GM18867 (cell line): ENCODE results near the gene TRIO.
A peak's percentile ranks its signal among the peaks of the same experiment; 100 is the strongest.

Source experiments
- ATAC-seq: cut with Tn5 transposase; IDR thresholded peaks from one replicate; pipeline ENCODE4 v1.9.1; 2021; ENCODE audit warnings: mild to moderate bottlenecking, moderate library complexity; ENCODE audit not compliant: unreplicated experiment

The TRIO gene

DNA sequence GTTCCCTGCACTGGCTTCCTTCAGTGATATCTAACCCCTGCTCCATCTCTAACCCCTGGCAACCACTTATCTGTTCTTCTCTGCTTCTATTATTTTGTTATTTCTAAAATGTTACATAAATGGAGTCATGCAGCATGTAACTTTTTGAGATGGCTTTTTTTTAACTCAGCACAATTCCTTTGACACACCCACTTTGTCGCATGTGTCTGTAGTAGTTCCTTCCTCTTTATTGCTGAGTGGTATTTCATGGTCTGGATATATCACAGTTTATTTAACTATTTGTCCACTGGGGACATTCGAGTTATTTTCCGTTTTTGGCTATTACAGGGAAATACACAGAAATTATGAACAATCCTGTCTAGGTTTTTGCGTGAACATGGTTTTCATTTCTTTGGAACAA lies 200.2 kb downstream of the TRIO start:
- no peak for ATAC-seq

DNA sequence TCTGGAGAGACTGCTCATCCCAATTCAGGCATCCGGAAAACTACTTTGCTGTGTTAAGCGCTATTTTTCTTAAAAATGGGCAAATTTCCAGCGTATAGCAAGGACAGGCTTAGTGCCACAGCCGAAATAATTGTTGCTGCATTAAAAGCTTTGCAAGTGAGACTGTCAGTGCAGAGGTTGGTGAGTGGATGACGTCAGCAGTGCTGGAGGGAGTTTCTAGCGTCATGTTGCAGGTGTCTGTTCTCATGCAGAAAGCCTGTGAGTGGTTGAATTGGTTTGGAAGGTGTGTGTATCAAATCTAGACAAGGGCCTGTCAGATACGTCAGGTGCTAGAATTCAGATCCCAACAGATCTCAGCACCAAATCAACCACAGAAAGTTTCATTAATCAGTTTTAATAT lies 204.4 kb downstream of the TRIO start:
- no peak for ATAC-seq

GRCh38 chr5:14348142-14348541 lies 205.0 kb downstream of the TRIO start:
- no peak for ATAC-seq

DNA sequence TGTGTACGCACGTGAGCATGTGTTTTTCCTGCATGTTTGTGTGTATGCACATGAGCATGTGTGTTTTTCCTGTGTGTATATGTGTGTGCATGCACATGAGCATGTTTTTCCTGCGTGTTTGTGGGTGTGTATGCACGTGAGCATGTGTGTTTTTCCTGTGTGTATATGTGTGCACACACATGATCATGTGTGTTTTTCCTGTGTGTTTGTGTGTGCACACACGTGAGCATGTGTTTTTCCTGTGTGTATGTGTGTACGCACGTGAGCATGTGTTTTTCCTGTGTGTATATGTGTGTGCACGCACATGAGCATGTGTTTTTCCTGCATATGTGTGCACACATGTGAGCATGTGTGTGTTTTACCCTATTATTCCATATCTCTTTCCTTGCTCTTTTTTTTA lies 205.9 kb downstream of the TRIO start:
- no peak for ATAC-seq

GRCh38 chr5:14351086-14351661 lies 208.0 kb downstream of the TRIO start:
- no peak for ATAC-seq

- peak; percentile 87 for ATAC-seq
Measured at GRCh38 chr5:14351845-14352712, 208.9 kb downstream of the TRIO start.

DNA sequence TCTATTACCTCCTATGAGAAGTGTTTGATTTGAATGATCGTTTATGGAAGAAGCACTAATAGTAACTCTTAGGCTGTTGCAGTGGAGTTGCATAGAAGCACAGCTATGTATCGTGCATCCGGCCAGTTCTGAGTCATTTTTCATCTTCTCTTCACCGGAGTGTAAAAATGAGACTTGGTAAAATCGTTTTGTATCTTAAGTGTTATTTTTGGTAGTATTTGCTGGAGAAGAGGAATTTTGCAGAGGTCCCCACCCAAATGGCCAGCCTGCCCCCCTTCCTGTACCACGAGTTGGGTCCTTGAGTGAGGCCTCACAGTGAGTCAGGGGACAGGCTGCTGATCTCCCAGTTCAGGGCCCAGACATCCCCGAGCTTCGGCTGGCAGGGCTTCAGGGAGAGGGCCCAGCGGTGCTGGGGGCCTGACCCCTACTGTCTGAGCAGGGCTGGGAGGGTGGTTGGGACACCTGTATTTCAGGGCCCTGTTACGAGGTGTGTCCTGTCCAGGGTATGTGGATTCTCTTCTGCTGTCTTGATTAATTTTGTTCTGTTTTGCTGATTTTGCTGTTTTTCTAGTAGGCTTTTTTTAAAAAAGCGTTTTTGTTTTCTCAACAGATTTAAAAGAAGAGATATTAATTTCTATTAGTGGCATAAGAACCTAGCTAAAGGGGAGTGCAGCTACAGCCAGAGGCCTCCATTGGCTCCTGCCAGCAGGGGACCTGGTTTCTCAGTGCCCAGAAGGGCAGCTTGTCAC lies 210.8 kb downstream of the TRIO start:
- ATAC-seq: no peak

- ATAC-seq: no peak
Measured at GRCh38 chr5:14355391-14355790, 212.2 kb downstream of the TRIO start.

GRCh38 chr5:14356305-14356704 lies 213.2 kb downstream of the TRIO start:
- peak; percentile 34 for ATAC-seq

DNA sequence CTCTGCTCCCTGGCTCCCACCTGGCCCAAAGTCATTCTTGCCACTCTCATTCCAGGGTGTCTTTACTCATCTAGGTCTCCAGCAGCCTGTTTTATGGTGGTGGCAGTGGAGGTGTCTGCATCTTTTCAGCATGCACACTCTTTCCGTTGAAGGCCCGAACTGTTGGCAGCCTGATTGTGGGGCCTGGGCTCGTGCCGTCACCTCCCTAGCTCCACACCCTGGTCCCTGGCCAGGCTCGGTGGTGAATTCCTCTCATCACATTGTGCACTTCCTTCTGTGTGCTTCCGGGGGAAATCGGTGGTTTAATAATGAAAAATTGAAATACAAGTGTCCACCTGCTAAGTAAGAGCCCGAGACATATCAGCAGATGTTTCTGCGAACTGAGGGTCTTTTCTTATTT lies 214.3 kb downstream of the TRIO start:
- ATAC-seq: no peak

GRCh38 chr5:14357851-14358250 lies 214.7 kb downstream of the TRIO start:
- no peak for ATAC-seq

DNA sequence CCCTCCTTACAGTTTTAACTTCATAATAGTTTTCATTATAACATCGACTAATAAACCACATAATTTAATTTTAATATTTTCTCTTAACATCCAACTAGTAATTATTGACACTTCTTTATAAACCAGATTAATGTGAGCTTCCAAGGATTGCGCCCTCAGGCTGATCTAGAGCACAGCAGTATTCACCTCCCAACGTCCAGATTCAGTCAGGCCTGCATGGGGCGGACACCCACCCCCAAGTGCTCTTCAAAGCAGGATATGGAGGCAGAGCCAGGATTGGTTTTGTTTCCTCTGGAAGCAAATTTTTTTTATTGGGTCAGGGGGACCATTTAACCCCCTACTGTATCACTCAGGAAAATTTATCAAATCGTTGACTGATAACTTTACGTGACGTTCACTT lies 215.4 kb downstream of the TRIO start:
- no peak for ATAC-seq

DNA sequence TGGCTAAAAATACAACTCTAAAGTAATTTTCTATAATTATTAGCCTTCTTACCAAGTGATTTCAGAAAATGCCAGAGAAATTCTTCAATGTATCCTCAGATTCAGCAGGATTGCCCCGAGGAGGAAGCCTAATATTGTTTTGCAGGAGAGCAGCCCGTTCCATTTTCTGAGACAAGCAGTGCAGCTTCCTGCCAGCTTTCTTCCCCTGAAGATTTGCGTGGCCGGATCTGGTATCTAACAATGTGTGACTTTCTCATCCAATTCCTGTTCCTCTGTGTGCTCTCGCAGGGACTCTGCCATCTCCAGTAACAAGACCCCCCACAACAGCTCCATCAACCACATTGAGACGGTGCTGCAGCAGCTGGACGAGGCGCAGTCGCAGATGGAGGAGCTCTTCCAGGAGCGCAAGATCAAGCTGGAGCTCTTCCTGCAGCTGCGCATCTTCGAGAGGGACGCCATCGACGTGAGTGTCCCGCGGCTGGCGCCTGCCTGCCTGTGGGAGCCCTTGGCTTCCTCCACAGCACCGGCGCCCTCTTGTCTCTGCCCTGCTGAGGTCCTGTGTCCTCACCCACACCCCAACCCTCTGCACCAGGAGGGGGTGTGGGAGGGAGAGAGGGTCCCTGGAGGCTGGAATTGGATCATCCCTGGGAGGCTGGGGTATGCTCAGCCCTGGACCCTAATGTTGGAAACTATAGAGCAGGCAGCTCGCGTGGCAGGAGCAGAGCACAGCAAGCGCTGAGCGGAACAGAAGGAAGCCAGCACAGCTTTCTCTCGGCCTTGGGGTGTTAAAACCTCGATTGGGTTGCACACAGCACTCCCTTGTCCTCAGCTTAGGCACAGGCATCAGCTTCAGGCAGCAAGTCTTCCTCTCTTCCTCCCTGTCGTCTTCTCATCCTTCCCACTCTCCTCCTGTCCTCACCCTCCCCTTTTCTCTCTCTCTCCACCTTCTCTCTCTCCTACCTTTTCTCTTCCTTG lies 216.2 kb downstream of the TRIO start:
- ATAC-seq: no peak

DNA sequence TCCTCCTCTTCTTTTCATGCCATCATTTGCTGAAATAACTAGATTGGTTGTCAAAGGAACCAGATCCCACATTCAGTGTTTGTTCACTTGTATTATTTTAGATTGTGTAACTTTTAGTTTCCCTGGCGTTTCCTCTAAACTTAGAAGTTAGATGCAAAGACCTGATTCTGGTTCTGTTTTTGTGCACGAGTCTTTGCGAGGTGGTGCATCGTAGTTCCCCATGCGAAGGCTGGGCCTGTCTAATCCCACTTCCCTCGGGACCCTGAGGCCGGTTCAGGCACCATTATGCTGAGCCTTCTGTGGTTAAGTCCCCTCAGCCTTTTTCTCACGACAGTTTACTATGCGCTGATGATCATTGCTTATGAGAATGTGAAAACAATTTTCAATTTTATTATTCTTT lies 219.3 kb downstream of the TRIO start:
- no peak for ATAC-seq

- ATAC-seq: no peak
Measured at GRCh38 chr5:14364096-14364495, 221.0 kb downstream of the TRIO start.

DNA sequence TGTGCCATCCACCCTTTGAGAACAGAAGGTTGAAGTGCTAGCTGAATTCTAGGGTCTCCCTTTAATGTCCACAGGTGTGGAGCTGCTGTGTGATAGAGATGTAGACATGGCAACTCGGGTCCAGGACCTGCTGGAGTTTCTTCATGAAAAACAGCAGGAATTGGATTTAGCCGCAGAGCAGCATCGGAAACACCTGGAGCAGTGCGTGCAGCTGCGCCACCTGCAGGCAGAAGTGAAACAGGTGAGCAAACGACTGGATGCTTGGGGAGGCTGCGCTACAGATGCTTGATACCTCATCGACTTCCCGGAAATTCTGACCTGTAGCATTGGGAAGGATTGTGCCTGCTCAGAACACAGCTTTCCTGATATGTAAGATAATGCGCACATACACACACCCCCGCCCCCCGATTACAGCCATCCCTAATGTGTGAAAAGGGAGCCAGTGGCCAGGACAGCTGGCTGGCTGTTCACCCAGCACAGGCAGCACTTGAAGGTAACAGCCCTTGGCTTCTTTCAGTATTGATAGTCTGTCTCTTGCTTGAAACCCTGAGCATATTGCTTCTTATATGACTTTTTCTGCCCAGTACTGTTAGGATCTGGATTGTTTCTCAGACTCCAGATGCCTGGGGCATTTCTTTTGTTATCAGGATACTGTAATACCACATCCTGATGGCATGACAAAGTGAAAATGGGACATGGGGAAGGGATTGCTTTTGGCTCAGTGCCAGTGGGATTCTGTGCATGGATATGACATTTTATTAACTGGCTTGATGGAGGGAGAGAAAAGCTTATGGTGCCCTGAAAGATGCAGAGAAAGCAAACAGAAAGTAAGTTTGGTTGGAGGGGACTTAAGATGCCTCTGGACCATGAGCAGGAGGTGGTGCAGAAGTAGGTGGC lies 221.7 kb downstream of the TRIO start:
- ATAC-seq: no peak

GRCh38 chr5:14365831-14366430 lies 222.8 kb downstream of the TRIO start:
- peak; percentile 59 for ATAC-seq

GRCh38 chr5:14366763-14367162 lies 223.6 kb downstream of the TRIO start:
- no peak for ATAC-seq

DNA sequence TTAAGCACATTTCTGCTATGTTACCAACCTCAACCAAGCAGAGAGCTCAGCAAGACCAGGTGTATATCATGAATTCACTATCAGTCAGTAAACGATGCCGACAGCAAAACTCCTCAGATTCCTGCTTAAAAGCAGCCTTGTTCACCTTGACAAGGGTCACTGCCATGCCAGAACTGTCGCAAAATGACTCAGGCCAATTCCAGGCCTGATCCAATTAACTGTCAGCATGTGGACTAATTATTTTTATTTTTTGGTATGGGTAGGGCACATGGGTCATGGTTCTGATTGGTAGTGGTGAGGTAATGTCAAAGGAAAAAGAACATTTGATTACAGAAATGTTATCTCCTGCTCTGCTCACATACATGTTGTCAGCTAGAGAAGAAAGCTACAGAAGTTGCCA lies 224.2 kb downstream of the TRIO start:
- ATAC-seq: no peak
